MM.1S (cell line): ENCODE results near the gene FAM131C.

ENCODE experiments used
- EZH2 ChIP-seq: fragments of 300-600 bp; sonication (generic); optimal IDR thresholded peaks from 2 replicates; pipeline ENCODE3; 2017; ENCODE audit warnings: low read depth, mild to moderate bottlenecking, antibody characterized with exemption, low read length, mixed read lengths
- EZH2phosphoT487 ChIP-seq: fragments of 300-600 bp; sonication (generic); IDR thresholded peaks from 2 replicates; pipeline ENCODE4 v1.6.1; 2018; ENCODE audit warnings: antibody characterized with exemption, low read length
- TF ChIP-seq, protein P1 (sequence below): fragments of 300-600 bp; sonication (generic); IDR thresholded peaks from 2 replicates; pipeline ENCODE4 v1.5.1; 2016; ENCODE audit warnings: antibody characterized with exemption, low read length, mixed read lengths

- TF ChIP-seq, protein P1, sequence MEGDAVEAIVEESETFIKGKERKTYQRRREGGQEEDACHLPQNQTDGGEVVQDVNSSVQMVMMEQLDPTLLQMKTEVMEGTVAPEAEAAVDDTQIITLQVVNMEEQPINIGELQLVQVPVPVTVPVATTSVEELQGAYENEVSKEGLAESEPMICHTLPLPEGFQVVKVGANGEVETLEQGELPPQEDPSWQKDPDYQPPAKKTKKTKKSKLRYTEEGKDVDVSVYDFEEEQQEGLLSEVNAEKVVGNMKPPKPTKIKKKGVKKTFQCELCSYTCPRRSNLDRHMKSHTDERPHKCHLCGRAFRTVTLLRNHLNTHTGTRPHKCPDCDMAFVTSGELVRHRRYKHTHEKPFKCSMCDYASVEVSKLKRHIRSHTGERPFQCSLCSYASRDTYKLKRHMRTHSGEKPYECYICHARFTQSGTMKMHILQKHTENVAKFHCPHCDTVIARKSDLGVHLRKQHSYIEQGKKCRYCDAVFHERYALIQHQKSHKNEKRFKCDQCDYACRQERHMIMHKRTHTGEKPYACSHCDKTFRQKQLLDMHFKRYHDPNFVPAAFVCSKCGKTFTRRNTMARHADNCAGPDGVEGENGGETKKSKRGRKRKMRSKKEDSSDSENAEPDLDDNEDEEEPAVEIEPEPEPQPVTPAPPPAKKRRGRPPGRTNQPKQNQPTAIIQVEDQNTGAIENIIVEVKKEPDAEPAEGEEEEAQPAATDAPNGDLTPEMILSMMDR, result no peak
- TF ChIP-seq EZH2, result no peak
- no peak for TF ChIP-seq EZH2phosphoT487
Observed at GRCh38 chr1:16112596-16113555, 39.4 kb upstream of the FAM131C start.
